Epidermal melanocyte (primary cell): ENCODE data around the gene ARHGEF17.

Source experiments
- DNase-seq: peaks from one replicate; pipeline ENCODE4 v3.0.0; 2011; ENCODE audit warnings: low spot score; ENCODE audit not compliant: insufficient read length

ARHGEF17 gene

GRCh38 chr11:73350908-73351636 is 43.0 kb downstream of the ARHGEF17 start:
- DNase-seq, result peak; percentile 98

GRCh38 chr11:73353422-73353821 is 45.3 kb downstream of the ARHGEF17 start:
- DNase-seq, result no peak

GRCh38 chr11:73355109-73355508 is 47.0 kb downstream of the ARHGEF17 start:
- DNase-seq, result no peak

GRCh38 chr11:73356979-73357860 is 49.1 kb downstream of the ARHGEF17 start:
- DNase-seq, result no peak

GRCh38 chr11:73358071-73358470 is 50.0 kb downstream of the ARHGEF17 start:
- no peak for DNase-seq

GRCh38 chr11:73359341-73359740 is 51.3 kb downstream of the ARHGEF17 start:
- no peak for DNase-seq

- DNase-seq, result no peak
Measured at GRCh38 chr11:73359930-73360742, 52.1 kb downstream of the ARHGEF17 start.

GRCh38 chr11:73360743-73361369 is 52.8 kb downstream of the ARHGEF17 start:
- no peak for DNase-seq

GRCh38 chr11:73361953-73362776 is 54.1 kb downstream of the ARHGEF17 start:
- no peak for DNase-seq

GRCh38 chr11:73363147-73363546 is 55.1 kb downstream of the ARHGEF17 start:
- DNase-seq, result no peak

- DNase-seq, result no peak
Measured at GRCh38 chr11:73365352-73366264, 57.5 kb downstream of the ARHGEF17 start.

GRCh38 chr11:73366265-73366610 is 58.2 kb downstream of the ARHGEF17 start:
- no peak for DNase-seq

- no peak for DNase-seq
Measured at GRCh38 chr11:73366953-73367352, 58.9 kb downstream of the ARHGEF17 start.

GRCh38 chr11:73367482-73368024 is 59.5 kb downstream of the ARHGEF17 start:
- DNase-seq, result no peak

- no peak for DNase-seq
Measured at GRCh38 chr11:73372375-73372993, 64.4 kb downstream of the ARHGEF17 start.

- DNase-seq, result peak; percentile 58
Measured at GRCh38 chr11:73374151-73374550, 66.1 kb downstream of the ARHGEF17 start.

GRCh38 chr11:73375830-73376159 is 67.7 kb downstream of the ARHGEF17 start:
- DNase-seq, result no peak

- peak; percentile 94 for DNase-seq
Measured at GRCh38 chr11:73376160-73376802, 68.2 kb downstream of the ARHGEF17 start, which contains the start of gene RELT. RELT (plus strand) TSS chr11:73376399; CDS start chr11:73389137, 12,738 bp downstream.
